Ishikawa (cell line): ENCODE data around the gene DAO.

Source experiments
- CEBPB ChIP-seq: IDR thresholded peaks from 2 replicates; pipeline ENCODE4 v1.6.1; 2012
- CREB1 ChIP-seq: IDR thresholded peaks from 2 replicates; pipeline ENCODE4 v1.6.1; 2012; ENCODE audit warnings: low read depth
- EGR1 ChIP-seq: IDR thresholded peaks from 2 replicates; pipeline ENCODE4 v1.6.1; 2012
- EP300 ChIP-seq: IDR thresholded peaks from 2 replicates; pipeline ENCODE4 v1.6.1; 2012; ENCODE audit warnings: borderline replicate concordance
- FOXM1 ChIP-seq: IDR thresholded peaks from 2 replicates; pipeline ENCODE4 v1.6.1; 2012; ENCODE audit warnings: low read depth, borderline replicate concordance
- MAX ChIP-seq: IDR thresholded peaks from 2 replicates; pipeline ENCODE4 v1.6.1; 2012
- NFIC ChIP-seq: IDR thresholded peaks from 2 replicates; pipeline ENCODE4 v1.6.1; 2012
- RAD21 ChIP-seq: IDR thresholded peaks from 2 replicates; pipeline ENCODE4 v1.6.1; 2012; ENCODE audit warnings: low read depth
- REST ChIP-seq: IDR thresholded peaks from 2 replicates; pipeline ENCODE4 v1.6.1; 2012; ENCODE audit warnings: low read depth, mild to moderate bottlenecking
- TAF1 ChIP-seq: IDR thresholded peaks from 2 replicates; pipeline ENCODE4 v1.6.1; 2012; ENCODE audit warnings: low read depth, mild to moderate bottlenecking
- TCF12 ChIP-seq: IDR thresholded peaks from 2 replicates; pipeline ENCODE4 v1.6.1; 2012; ENCODE audit warnings: low read depth
- TEAD4 ChIP-seq: IDR thresholded peaks from 2 replicates; pipeline ENCODE4 v1.6.1; 2012
- USF1 ChIP-seq: IDR thresholded peaks from 2 replicates; pipeline ENCODE4 v1.6.1; 2012
- YY1 ChIP-seq: IDR thresholded peaks from 2 replicates; pipeline ENCODE4 v1.6.1; 2012; ENCODE audit warnings: low read depth
- ZBTB7A ChIP-seq: IDR thresholded peaks from 2 replicates; pipeline ENCODE4 v1.6.1; 2012; ENCODE audit warnings: low read depth

The DAO gene

GRCh38 chr12:108833757-108834472 lies 46.0 kb upstream of the DAO start:
- TF ChIP-seq MAX (no peak), ZBTB7A (no peak), TAF1 (no peak), USF1 (no peak), TCF12 (no peak), EP300 (no peak), FOXM1 (no peak), EGR1 (no peak), NFIC (no peak; the same call in 1 of the 2 replicates), CREB1 (no peak), TEAD4 (no peak), YY1 (no peak), REST (no peak), CEBPB (no peak), RAD21 (no peak)

GRCh38 chr12:108835860-108836634 lies 43.8 kb upstream of the DAO start:
- TF ChIP-seq TCF12, result no peak
- TF ChIP-seq RAD21, result no peak
- no peak for TF ChIP-seq NFIC
- no peak for TF ChIP-seq CREB1
- TF ChIP-seq FOXM1, result no peak

- TF ChIP-seq TCF12, result no peak
- TF ChIP-seq TEAD4, result no peak
- no peak for TF ChIP-seq REST
- no peak for TF ChIP-seq CREB1
- TF ChIP-seq MAX, result no peak
- no peak for TF ChIP-seq EGR1
- TF ChIP-seq CEBPB, result no peak
- no peak for TF ChIP-seq RAD21
- TF ChIP-seq USF1, result no peak
- no peak for TF ChIP-seq EP300
- no peak for TF ChIP-seq YY1
- TF ChIP-seq TAF1, result no peak
- TF ChIP-seq ZBTB7A, result no peak
- TF ChIP-seq FOXM1, result no peak
- no peak for TF ChIP-seq NFIC
Measured at GRCh38 chr12:108837239-108837638, 42.7 kb upstream of the DAO start.

GRCh38 chr12:108837680-108838079 lies 42.2 kb upstream of the DAO start:
- TF ChIP-seq TCF12 (no peak), YY1 (no peak), EGR1 (no peak), CEBPB (no peak), FOXM1 (no peak), USF1 (no peak), TEAD4 (no peak), RAD21 (no peak), REST (no peak), TAF1 (no peak), NFIC (no peak), ZBTB7A (no peak), EP300 (no peak), CREB1 (no peak)
